ENCODE results near the gene EHD1.

The EHD1 gene

GRCh38 chr11:64869571-64870175 lies 8.7 kb downstream of the EHD1 start:
- POLR2A ChIA-PET, result interaction anchor here (0.7 to 13.1 kb wide), 7 partner anchors 7 to 67 kb away, joined by 3 to 225 read pairs (median 7); partner anchors contain the start of genes EHD1 and MAP4K2
- no peak for DNase-seq (ENCODE audit: extremely low spot score)
- CTCF ChIA-PET, result interaction anchor here (0.9 to 33.1 kb wide), 6 partner anchors 8 to 157 kb away, joined by 3 to 1137 read pairs (median 12); partner anchors contain the start of genes CDC42BPG and EHD1
- TF ChIP-seq CTCF (IDR thresholded peaks at IDR 0.05; ENCODE audit: control extremely low read depth, extremely low read depth, low read depth, missing control alignments), result peak; percentile 46

GRCh38 chr11:64868904-64869570 lies 9.4 kb downstream of the EHD1 start:
- no peak for TF ChIP-seq CTCF (IDR thresholded peaks at IDR 0.05; ENCODE audit: control extremely low read depth, extremely low read depth, low read depth, missing control alignments)
- POLR2A ChIA-PET, result interaction anchor here (0.7 to 13.1 kb wide), 7 partner anchors 8 to 66 kb away, joined by 3 to 225 read pairs (median 7); partner anchors contain the start of genes EHD1 and MAP4K2
- DNase-seq (ENCODE audit: extremely low spot score), result no peak
- CTCF ChIA-PET, result interaction anchor here (0.9 to 33.1 kb wide), 6 partner anchors 8 to 157 kb away, joined by 3 to 1137 read pairs (median 12); partner anchors contain the start of genes CDC42BPG and EHD1

GRCh38 chr11:64867748-64868462 lies 10.5 kb downstream of the EHD1 start:
- ChIA-PET POLR2A (interaction anchor here (0.7 to 13.1 kb wide), 6 partner anchors 8 to 242 kb away, joined by 3 to 225 read pairs (median 8); partner anchors contain the start of gene EHD1), CTCF (interaction anchor here (1.4 to 33.1 kb wide), 4 partner anchors 9 to 462 kb away, joined by 3 to 1137 read pairs (median 188); partner anchors contain the start of genes CDC42BPG and EHD1)
- no peak for TF ChIP-seq CTCF (IDR thresholded peaks at IDR 0.05; ENCODE audit: control extremely low read depth, extremely low read depth, low read depth, missing control alignments)
- no peak for DNase-seq (ENCODE audit: extremely low spot score)

- ChIA-PET POLR2A (interaction anchor here (3.9 to 13.1 kb wide), 2 partner anchors 11 to 17 kb away, joined by 35 to 225 read pairs; partner anchors contain the start of gene EHD1), CTCF (interaction anchor here (16.7 to 33.1 kb wide), 2 partner anchors 17 to 21 kb away, joined by 356 to 1137 read pairs; partner anchors contain the start of genes CDC42BPG and EHD1)
- DNase-seq (ENCODE audit: extremely low spot score), result no peak
- TF ChIP-seq CTCF (IDR thresholded peaks at IDR 0.05; ENCODE audit: control extremely low read depth, extremely low read depth, low read depth, missing control alignments), result no peak
These were observed 12.3 kb downstream of the EHD1 start for GRCh38 chr11:64866173-64866491.

GRCh38 chr11:64865286-64866172 lies 12.9 kb downstream of the EHD1 start:
- no peak for TF ChIP-seq CTCF (IDR thresholded peaks at IDR 0.05; ENCODE audit: control extremely low read depth, extremely low read depth, low read depth, missing control alignments)
- ChIA-PET POLR2A (interaction anchor here (0.6 to 13.1 kb wide), 6 partner anchors 7 to 63 kb away, joined by 3 to 225 read pairs (median 16); partner anchors contain the start of gene EHD1), CTCF (interaction anchor here (16.7 to 33.1 kb wide), 2 partner anchors 16 to 22 kb away, joined by 356 to 1137 read pairs; partner anchors contain the start of genes CDC42BPG and EHD1)
- no peak for DNase-seq (ENCODE audit: extremely low spot score)

All from GM10248 (cell line).